HG03039 (cell line): ENCODE results near the gene IGDCC3.
"Not testable (repeated sequence)": the region's sequence is repeated elsewhere in the genome, so short reads cannot be mapped to it uniquely, and the experiment has no call there.

Experiments
- ATAC-seq: cut with Tn5 transposase; IDR thresholded peaks from one replicate; pipeline ENCODE4 v1.9.1; 2021; ENCODE audit warnings: mild to moderate bottlenecking, moderate library complexity; ENCODE audit not compliant: unreplicated experiment

IGDCC3 gene

GRCh38 chr15:65371976-65372786 is 5.6 kb downstream of the IGDCC3 start:
- ATAC-seq, result no peak

GRCh38 chr15:65370885-65371284 is 6.9 kb downstream of the IGDCC3 start:
- ATAC-seq, result no peak

- no peak for ATAC-seq
These were observed 8.2 kb downstream of the IGDCC3 start for GRCh38 chr15:65369651-65370050.

GRCh38 chr15:65369212-65369547 is 8.6 kb downstream of the IGDCC3 start:
- ATAC-seq, result no peak

- no peak for ATAC-seq
These were observed 9.2 kb downstream of the IGDCC3 start for GRCh38 chr15:65368302-65369211.

- no peak for ATAC-seq
These were observed 11.5 kb downstream of the IGDCC3 start for GRCh38 chr15:65366122-65366892.

- ATAC-seq, result no peak
These were observed 12.6 kb downstream of the IGDCC3 start for GRCh38 chr15:65365229-65365628.

- ATAC-seq, result no peak
These were observed 14.0 kb downstream of the IGDCC3 start for GRCh38 chr15:65363766-65364165.

GRCh38 chr15:65363306-65363705 is 14.5 kb downstream of the IGDCC3 start:
- ATAC-seq, result no peak

- no peak for ATAC-seq
These were observed 15.3 kb downstream of the IGDCC3 start for GRCh38 chr15:65362491-65362890.

- ATAC-seq, result no peak
These were observed 15.9 kb downstream of the IGDCC3 start for GRCh38 chr15:65361708-65362459.

GRCh38 chr15:65360506-65360905 is 17.3 kb downstream of the IGDCC3 start:
- ATAC-seq, result no peak

GRCh38 chr15:65355988-65356353 is 21.8 kb downstream of the IGDCC3 start:
- ATAC-seq, result no peak

- no peak for ATAC-seq
These were observed 22.4 kb downstream of the IGDCC3 start for GRCh38 chr15:65355173-65355987.

GRCh38 chr15:65354835-65355172 is 23.0 kb downstream of the IGDCC3 start:
- no peak for ATAC-seq

GRCh38 chr15:65351972-65352371 is 25.8 kb downstream of the IGDCC3 start:
- not testable (repeated sequence) for ATAC-seq

- ATAC-seq, result no peak
These were observed 28.5 kb downstream of the IGDCC3 start for GRCh38 chr15:65349338-65349737.

GRCh38 chr15:65347756-65348155 is 30.0 kb downstream of the IGDCC3 start:
- not testable (repeated sequence) for ATAC-seq

GRCh38 chr15:65346856-65347598 is 30.8 kb downstream of the IGDCC3 start:
- no peak for ATAC-seq
